Central memory CD8-positive, alpha-beta T cell (primary cell): Measurements from ENCODE around the gene UTP11.

Experiments
- ATAC-seq: fragments of 150-1000 bp; cut with Tn5 transposase; replicated peaks from 2 replicates; pipeline ENCODE4 v1.10.0; 2022; ENCODE audit warnings: mild to moderate bottlenecking, moderate FRiP score, moderate number of reproducible peaks; ENCODE audit not compliant: poor library complexity, severe bottlenecking; ENCODE audit errors: extremely low read depth
- DNase-seq, 2 donors: peaks; one replicate each; pipeline ENCODE4 v3.0.0; 2021; ENCODE audit warnings: low spot score in 2 of 2
- H3K27ac Mint-ChIP-seq: one replicate; pipeline ENCODE4 v1.8.0; 2022; ENCODE audit warnings: low read depth, mild to moderate bottlenecking, moderate library complexity, mixed read lengths
- H3K27me3 Mint-ChIP-seq: one replicate; pipeline ENCODE4 v1.8.0; 2022; ENCODE audit warnings: mixed read lengths
- H3K36me3 Mint-ChIP-seq: one replicate; pipeline ENCODE4 v1.8.0; 2022; ENCODE audit warnings: mild to moderate bottlenecking, moderate library complexity, mixed read lengths; ENCODE audit not compliant: insufficient read depth
- H3K4me1 Mint-ChIP-seq: one replicate; pipeline ENCODE4 v1.8.0; 2022; ENCODE audit warnings: mixed read lengths
- H3K4me3 Mint-ChIP-seq: one replicate; pipeline ENCODE4 v1.8.0; 2022; ENCODE audit warnings: mild to moderate bottlenecking, moderate library complexity, mixed read lengths
- H3K9me3 Mint-ChIP-seq: one replicate; pipeline ENCODE4 v1.8.0; 2022; ENCODE audit warnings: mixed read lengths

UTP11 gene

GRCh38 chr1:38062361-38063288 is 50.1 kb downstream of the UTP11 start:
- peaks cover 15% of the 10 kb centered on the region for H3K27me3 Mint-ChIP-seq
- no peaks in the 10 kb centered on the region for H3K4me1 Mint-ChIP-seq
- no peaks in the 10 kb centered on the region for H3K36me3 Mint-ChIP-seq
- no peak overlapping the region for H3K4me3 Mint-ChIP-seq
- no peak overlapping the region for H3K27ac Mint-ChIP-seq
- ATAC-seq: no peak
- DNase-seq: no peak
- H3K9me3 Mint-ChIP-seq: no peaks in the 10 kb centered on the region

GRCh38 chr1:38063616-38064015 is 51.1 kb downstream of the UTP11 start:
- ATAC-seq: no peak
- H3K27me3 Mint-ChIP-seq: peaks cover 24% of the 10 kb centered on the region
- no peak for DNase-seq
- no peak overlapping the region for H3K27ac Mint-ChIP-seq
- H3K9me3 Mint-ChIP-seq: no peaks in the 10 kb centered on the region
- H3K36me3 Mint-ChIP-seq: no peaks in the 10 kb centered on the region
- no peaks in the 10 kb centered on the region for H3K4me1 Mint-ChIP-seq
- no peak overlapping the region for H3K4me3 Mint-ChIP-seq

DNA sequence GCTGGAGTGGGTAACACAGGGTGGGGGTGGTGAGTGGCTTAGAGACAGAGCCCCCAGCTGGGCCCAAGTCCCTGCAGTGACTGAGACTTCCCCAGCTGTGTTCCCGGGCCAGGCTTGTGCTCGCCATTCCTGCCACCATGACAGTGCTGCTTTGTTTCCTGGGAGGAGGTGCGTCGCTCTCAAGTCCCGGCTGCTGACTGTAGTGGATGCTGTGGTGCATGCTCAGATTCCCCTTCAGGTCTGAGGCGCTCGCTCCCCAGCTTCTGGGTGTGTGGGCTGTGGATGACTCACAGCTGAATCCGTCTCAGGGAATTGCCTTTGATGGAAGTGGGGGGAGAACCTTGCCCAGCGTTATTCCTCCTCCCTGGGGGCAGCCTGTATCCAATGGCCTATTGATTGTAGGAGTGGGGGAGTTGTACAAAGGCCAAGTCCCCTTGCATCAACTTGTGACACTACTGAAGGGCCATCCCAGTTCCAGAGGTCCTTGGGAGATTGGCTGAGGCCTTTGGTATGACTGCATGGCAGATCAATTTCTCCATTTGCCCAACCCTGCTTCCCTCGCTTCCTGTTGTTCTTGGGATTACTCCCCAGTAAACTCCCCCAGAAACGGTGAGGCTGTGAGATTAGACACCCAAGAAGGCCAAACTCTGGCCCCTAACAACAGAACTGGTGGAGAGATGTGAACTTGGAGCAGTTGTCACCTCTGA is 51.8 kb downstream of the UTP11 start:
- Mint-ChIP-seq H3K4me3 (no peak overlapping the region), H3K36me3 (no peaks in the 10 kb centered on the region), H3K27me3 (peaks cover 30% of the 10 kb centered on the region), H3K27ac (no peak overlapping the region), H3K9me3 (no peaks in the 10 kb centered on the region), H3K4me1 (no peaks in the 10 kb centered on the region)
- ATAC-seq: no peak
- no peak for DNase-seq

GRCh38 chr1:38068220-38068979 is 55.9 kb downstream of the UTP11 start:
- no peaks in the 10 kb centered on the region for H3K36me3 Mint-ChIP-seq
- peaks cover 39% of the 10 kb centered on the region for H3K27me3 Mint-ChIP-seq
- ATAC-seq: no peak
- no peak overlapping the region for H3K27ac Mint-ChIP-seq
- H3K4me1 Mint-ChIP-seq: no peaks in the 10 kb centered on the region
- H3K4me3 Mint-ChIP-seq: no peak overlapping the region
- no peaks in the 10 kb centered on the region for H3K9me3 Mint-ChIP-seq
- DNase-seq: no peak

DNA sequence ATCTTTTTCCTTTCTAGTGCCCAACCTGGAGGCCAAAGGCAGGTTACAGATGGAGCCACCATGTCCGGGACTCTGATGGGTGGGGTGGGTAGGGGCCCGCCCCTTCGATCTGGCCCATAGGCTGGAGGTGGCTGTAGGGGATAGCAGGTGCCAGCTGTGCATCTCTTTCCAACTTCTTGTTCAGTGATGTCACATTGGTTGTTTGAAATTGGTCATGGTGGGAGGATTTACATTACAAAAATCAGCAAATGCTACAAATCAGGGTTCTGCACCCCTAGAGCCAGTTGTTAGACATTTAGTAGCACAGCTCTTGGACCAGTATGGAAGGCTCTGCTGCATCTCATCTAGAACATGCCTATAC is 56.4 kb downstream of the UTP11 start:
- H3K36me3 Mint-ChIP-seq: no peaks in the 10 kb centered on the region
- no peak for ATAC-seq
- peaks cover 43% of the 10 kb centered on the region for H3K27me3 Mint-ChIP-seq
- no peak for DNase-seq
- no peaks in the 10 kb centered on the region for H3K9me3 Mint-ChIP-seq
- no peaks in the 10 kb centered on the region for H3K4me1 Mint-ChIP-seq
- no peak overlapping the region for H3K4me3 Mint-ChIP-seq
- H3K27ac Mint-ChIP-seq: no peak overlapping the region

DNA sequence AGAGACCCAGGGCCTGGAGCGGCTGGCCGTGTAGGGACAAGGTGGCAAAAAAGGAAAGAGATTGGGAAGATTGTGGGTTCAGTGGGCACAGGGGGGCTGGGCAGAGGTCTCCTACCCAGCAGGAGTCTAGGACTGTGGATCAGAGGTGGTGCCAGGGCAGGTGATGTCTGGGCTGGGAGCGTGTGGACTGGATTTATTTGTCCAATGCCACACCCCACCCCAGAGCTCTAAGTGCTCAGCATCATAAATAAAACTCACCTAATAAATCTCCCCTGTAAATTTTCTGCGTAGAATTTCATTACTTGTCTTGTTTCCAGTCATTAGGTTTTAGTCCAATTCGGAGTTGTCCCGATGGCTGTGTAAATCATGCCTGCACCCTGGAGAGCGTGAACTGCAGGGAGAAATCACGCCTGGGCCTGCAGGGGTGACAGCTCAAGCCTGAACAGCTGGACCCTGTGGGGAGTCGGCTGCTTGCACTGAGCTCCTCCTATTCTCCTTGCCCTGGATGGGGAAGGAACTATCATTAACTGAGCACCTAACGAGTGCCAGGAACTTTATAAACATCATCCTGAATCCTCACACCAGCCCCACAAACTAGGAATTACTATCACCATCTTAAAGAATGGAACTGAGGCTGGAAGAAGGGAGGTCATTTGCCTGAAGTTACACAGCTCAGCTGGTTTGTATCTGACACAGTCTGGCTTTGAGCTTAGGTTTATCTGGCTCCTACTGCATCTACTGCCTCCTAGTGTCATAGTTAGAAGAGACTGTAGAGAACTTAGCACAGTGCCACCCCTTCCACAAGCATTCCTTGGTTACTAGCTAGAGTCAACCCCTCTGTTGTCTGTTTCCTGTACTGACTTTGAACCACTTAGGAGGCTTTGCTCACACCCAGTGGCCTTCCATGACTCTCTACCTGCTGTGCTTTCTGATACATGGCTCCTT is 59.0 kb downstream of the UTP11 start:
- Mint-ChIP-seq H3K4me1 (no peaks in the 10 kb centered on the region), H3K9me3 (no peaks in the 10 kb centered on the region), H3K27ac (no peak overlapping the region), H3K27me3 (peaks cover 43% of the 10 kb centered on the region), H3K4me3 (no peak overlapping the region), H3K36me3 (no peaks in the 10 kb centered on the region)
- ATAC-seq: peak; percentile 49
- no peak for DNase-seq

- H3K4me3 Mint-ChIP-seq: no peak overlapping the region
- no peak for DNase-seq
- H3K27me3 Mint-ChIP-seq: peaks cover 39% of the 10 kb centered on the region
- H3K36me3 Mint-ChIP-seq: no peaks in the 10 kb centered on the region
- H3K27ac Mint-ChIP-seq: no peak overlapping the region
- H3K9me3 Mint-ChIP-seq: no peaks in the 10 kb centered on the region
- no peaks in the 10 kb centered on the region for H3K4me1 Mint-ChIP-seq
- no peak for ATAC-seq
Measured at GRCh38 chr1:38072858-38073257, 60.3 kb downstream of the UTP11 start.

DNA sequence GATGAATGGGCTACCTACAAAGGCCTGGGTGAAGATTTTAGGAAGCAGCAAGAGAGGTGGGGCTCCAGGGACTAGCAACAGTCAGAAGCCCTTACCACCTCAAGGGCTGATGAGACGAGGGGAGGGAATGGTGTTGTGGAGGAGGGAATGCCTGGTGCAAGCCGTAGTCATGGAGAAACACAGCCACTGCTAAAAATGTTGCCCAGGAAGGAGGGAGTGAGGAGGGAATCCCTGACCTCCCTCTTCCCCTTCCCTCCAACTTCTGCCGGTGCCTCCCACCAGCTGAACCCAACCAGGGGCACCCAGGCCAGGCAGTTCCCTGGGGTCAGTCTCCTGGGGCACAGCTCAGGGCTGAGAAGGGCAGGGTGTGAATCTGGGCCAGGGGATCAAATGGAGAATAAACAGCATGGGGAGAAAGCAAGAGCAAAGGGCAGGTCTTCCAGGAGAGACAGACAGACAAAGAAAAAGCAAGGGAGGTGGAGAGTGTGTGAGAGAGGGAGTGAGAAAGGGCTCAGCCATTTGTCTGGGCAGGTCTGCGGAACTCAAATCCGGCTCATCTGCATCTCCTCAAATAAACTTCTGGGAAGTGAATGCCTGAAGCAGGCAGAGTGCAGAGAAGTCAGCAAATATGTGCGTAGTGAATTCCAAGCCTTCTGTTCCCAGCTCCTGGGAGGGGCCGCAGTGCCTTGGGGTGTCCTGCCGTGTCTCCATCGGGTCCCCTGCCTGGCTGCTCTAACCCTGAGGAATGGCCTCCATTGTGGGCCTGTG is 61.2 kb downstream of the UTP11 start:
- no peak for DNase-seq
- peaks cover 30% of the 10 kb centered on the region for H3K27me3 Mint-ChIP-seq
- no peaks in the 10 kb centered on the region for H3K36me3 Mint-ChIP-seq
- H3K9me3 Mint-ChIP-seq: no peaks in the 10 kb centered on the region
- H3K4me1 Mint-ChIP-seq: no peaks in the 10 kb centered on the region
- H3K4me3 Mint-ChIP-seq: no peak overlapping the region
- ATAC-seq: no peak
- no peak overlapping the region for H3K27ac Mint-ChIP-seq

DNA sequence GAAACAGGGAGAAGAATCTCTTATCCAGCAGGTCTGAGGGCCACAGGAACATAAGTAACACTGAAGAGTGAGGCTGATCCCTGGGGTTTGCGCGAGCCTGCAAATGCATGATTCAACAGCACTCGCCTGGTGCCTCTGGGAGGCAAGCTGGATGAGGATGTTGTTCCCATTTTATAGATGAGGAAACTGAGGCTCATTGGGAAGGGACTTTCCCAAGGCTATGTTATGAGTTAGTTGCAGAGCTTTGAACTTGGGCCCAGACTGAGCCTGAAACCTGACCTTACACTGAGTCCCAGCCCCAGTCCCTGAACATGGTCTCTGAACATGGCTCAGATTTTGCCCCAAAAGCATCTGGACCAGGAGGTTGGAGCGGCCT is 61.8 kb downstream of the UTP11 start:
- ATAC-seq (no peak), DNase-seq (no peak)
- H3K27me3 Mint-ChIP-seq: peaks cover 27% of the 10 kb centered on the region
- H3K9me3 Mint-ChIP-seq: no peaks in the 10 kb centered on the region
- H3K36me3 Mint-ChIP-seq: no peaks in the 10 kb centered on the region
- no peak overlapping the region for H3K27ac Mint-ChIP-seq
- H3K4me1 Mint-ChIP-seq: no peaks in the 10 kb centered on the region
- H3K4me3 Mint-ChIP-seq: no peak overlapping the region
